Heart right ventricle (tissue), 16 donors: ENCODE results near the gene KLHL24. TPM values are rescaled to one million over a fixed set of nuclear protein-coding genes. Genes with fewer than 3 reads are reported as not detected.

Experiments
- ATAC-seq, 8 donors: fragments of 200-7000 bp; cut with Tn5 transposase; one replicate each; pipeline ENCODE4 v1.9.1; 2020; ENCODE audit warnings: mild to moderate bottlenecking in 8 of 8, moderate library complexity in 8 of 8, moderate number of reproducible peaks in 1 of 8
- DNase-seq, 2 donors: peaks; one replicate each; pipeline ENCODE4 v3.0.0-alpha.2; 2020
- H3K27ac ChIP-seq, 10 donors: fragments of 200-600 bp; sonication (generic) in 2 of 10; one replicate each; pipeline versions ENCODE4 v1.5.0 to v1.8.0; 2020 to 2022; ENCODE audit warnings: mild to moderate bottlenecking in 3 of 10
- H3K27me3 ChIP-seq, 7 donors: fragments of 200-600 bp; one replicate each; pipeline ENCODE4 v1.8.0; 2021 to 2022; ENCODE audit warnings: mild to moderate bottlenecking in 2 of 7
- H3K36me3 ChIP-seq, 9 donors: fragments of 200-600 bp; sonication (generic) in 1 of 9; one replicate each; pipeline versions ENCODE4 v1.5.0 to v1.8.0; 2020 to 2022; ENCODE audit warnings: mild to moderate bottlenecking in 2 of 9
- H3K4me1 ChIP-seq, 9 donors: fragments of 200-600 bp; sonication (generic) in 1 of 9; one replicate each; pipeline versions ENCODE4 v1.5.0 to v1.8.0; 2020 to 2022; ENCODE audit warnings: mild to moderate bottlenecking in 4 of 9
- H3K4me3 ChIP-seq, 10 donors: fragments of 200-600 bp; sonication (generic) in 2 of 10; one replicate each; pipeline versions ENCODE4 v1.5.0 to v1.8.0; 2020 to 2022; ENCODE audit warnings: mild to moderate bottlenecking in 7 of 10, moderate library complexity in 2 of 10
- H3K9me3 ChIP-seq, 11 donors: fragments of 200-600 bp in 10 of 11; sonication (generic) in 2 of 11; one replicate each; pipeline versions ENCODE4 v1.5.0 to v1.8.0; 2013 to 2022; ENCODE audit warnings: mild to moderate bottlenecking in 2 of 11, control low read depth in 1 of 11, moderate library complexity in 1 of 11
- CTCF ChIP-seq, 9 donors: fragments of 200-600 bp; sonication (generic) in 2 of 9; IDR thresholded peaks; one replicate each; pipeline versions ENCODE4 v1.5.0 to v1.8.0; 2021 to 2022; ENCODE audit warnings: antibody characterized with exemption in 9 of 9, mild to moderate bottlenecking in 5 of 9, moderate library complexity in 1 of 9
- WGBS, 2 donors: extraction: QIAGEN DNeasy Blood & Tissue Kit; methylation state at CpG; one replicate each; pipeline ENCODE4 v1.1.7; 2013; ENCODE audit warnings: inconsistent platforms in 1 of 2; 5-methylcytosine and 5-hydroxymethylcytosine counted together
- intact Hi-C, 10 donors: fragments of 100-400 bp; cut with DNase I; formaldehyde crosslinking; loops; one replicate each; pipeline versions ENCODE4 v1.11.1 to v1.14.2; 2022
- polyA plus RNA-seq, 2 donors: library from polyadenylated mRNA; stranded (reverse); fragments of 200-250 nt; gene quantifications; one replicate each; pipeline ENCODE4 v1.2.3, GENCODE V29; 2013
- total RNA-seq, 10 donors: library from RNA; stranded (reverse); fragmentation: NEBNext Ultra II Directional in 3 of 10; extraction: Animal tissue kit (Norgen Biotek cat#: 25700) in 3 of 10; gene quantifications; one replicate each; pipeline versions ENCODE4 v1.2.1 to v1.2.4, GENCODE V29; 2021 to 2023
- donor health status: Arrhythmogenic right ventricular cardiomyopathy.
- donor health status: ischemic (EF 13 %, LVEDD 7.1; RV severe dilation, severe dysfunction).
- donor health status: healthy with polysubstance abuse.
- donor health status: DM: no; HTN: yes; CAD: no.
- donor health status: DM: no; HTN: no; CAD: no.
- donor health status: ischemic (EF 25% LVEDD 6.9; RV normal size, moderate dysfunction).
- donor health status: ischemic (EF 25% LVEDD 5.7; RV mildly dilated, moderate dysfunction).
- donor health status: healthy.
- donor health status: DM: yes; HTN: yes; CAD: no.
- donor health status: Ischemic cardiomyopathy.
- donor health status: ischemic (EF 35%, LVEDD 5.7; RV mildly dilated, moderate dysfunction).
- donor health status: nonischemic (EF 11% LVEDD 7.7; RV severe dilation, severe dysfunction).
- donor health status: DM: yes; HTN: yes; CAD: no.
- donor health status: PGD.
- donor health status: ischemic (EF 29% LVEDD 5.4; RV normal size, mild dysfunction).
- donor health status: nonischemic (EF 23%, LVEDD 6.1; RV moderate dilation, normal function).

KLHL24 gene
- total and polyA plus RNA-seq, 12 donors, result 7.6 to 305 (median 233) TPM

DNA sequence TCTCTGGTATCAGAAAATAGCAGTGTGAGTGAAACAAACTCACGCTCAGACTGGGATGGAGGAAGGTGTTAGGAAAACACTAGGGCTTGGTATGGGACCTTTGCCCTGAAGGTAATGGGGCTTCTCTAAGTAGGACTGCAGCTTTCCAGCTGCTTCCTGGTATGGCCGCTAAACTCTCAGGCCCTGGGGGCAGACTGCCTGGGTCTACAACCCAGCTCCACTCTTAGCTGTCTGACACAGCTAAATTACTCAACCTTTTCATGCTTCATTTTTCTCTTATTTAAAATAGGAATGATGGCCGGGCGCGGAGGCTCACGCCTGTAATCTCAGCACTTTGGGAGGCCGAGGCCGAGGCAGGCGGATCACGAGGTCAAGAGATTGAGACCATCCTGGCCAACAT is 57.0 kb downstream of the KLHL24 start:
- Histone ChIP-seq H3K9me3 (no peaks in the 10 kb centered on the region), H3K4me3 (no peak overlapping the region), H3K4me1 (peaks cover 0 to 10% (median 3%) of the 10 kb centered on the region in 9 donors), H3K36me3 (no peaks in the 10 kb centered on the region), H3K27ac (no peak overlapping the region), H3K27me3 (no peaks in the 10 kb centered on the region)
- WGBS, 2 donors, result 93 to 96% methylated on average over 10 of the region's 10 CpGs
- no peak for ATAC-seq
- no peak for DNase-seq
- no peak for TF ChIP-seq CTCF (IDR thresholded peaks at IDR 0.05)
- intact Hi-C loops, result no loop called here

DNA sequence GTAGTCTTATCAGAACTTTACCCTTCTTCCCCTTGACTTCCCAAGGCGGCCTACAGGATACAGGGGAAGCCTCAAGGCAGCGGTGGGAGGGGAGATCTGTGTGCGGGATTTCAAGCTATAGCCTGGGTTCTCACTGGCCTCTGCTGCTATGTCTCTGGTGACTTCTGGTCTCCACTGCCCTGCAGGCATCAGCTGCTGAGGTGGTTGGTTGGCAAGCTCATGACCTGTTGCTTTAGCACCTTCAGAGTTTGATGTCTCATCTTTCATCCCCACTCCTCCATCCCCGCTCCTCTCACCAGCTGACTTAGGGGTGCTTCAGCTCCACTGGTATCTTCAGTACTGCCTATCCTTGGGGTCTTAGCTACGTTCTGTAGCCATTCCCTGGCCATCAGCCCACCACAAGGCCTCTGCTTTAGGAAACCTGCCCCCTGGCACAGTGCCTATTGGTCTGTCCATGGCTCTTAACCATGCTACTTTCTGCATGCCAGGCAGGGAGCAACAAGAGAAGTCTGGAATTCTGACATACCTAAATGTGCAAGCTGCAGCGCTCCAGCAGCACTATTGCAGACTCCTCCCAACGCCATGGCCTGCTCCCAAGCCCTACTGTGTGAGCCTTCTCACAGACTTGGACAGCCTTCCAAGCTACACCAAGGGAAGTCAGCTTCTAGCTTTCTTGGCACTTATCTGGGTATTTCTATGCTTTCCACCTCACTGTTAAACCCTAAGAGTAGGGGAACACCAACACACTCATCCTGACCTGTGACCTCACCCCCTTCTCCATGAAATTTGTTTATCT is 60.3 kb downstream of the KLHL24 start:
- Histone ChIP-seq H3K9me3 (no peaks in the 10 kb centered on the region), H3K4me3 (no peak overlapping the region), H3K36me3 (no peaks in the 10 kb centered on the region), H3K27ac (no peak overlapping the region), H3K27me3 (no peaks in the 10 kb centered on the region), H3K4me1 (peaks cover 0 to 27% (median 18%) of the 10 kb centered on the region in 9 donors)
- 87 to 90% methylated on average over 7 of the region's 7 CpGs for WGBS, 2 donors
- ATAC-seq (no peak), DNase-seq (no peak)
- no peak for TF ChIP-seq CTCF (IDR thresholded peaks at IDR 0.05)
- intact Hi-C loops, result loop anchor here in 1 of 10 donors (5.0 kb wide), 1 partner anchor 58 kb away; the partner anchor contains the start of gene KLHL24

- no peaks in the 10 kb centered on the region for H3K27me3 ChIP-seq
- DNase-seq (no peak), ATAC-seq (peak in 1 of 8 donors; percentile 10)
- 35 to 40% methylated on average over 4 of the region's 4 CpGs for WGBS, 2 donors
- no peak for TF ChIP-seq CTCF (IDR thresholded peaks at IDR 0.05)
- H3K36me3 ChIP-seq, result peaks cover 0 to 10% (median 0%) of the 10 kb centered on the region in 9 donors
- peaks cover 0 to 34% (median 21%) of the 10 kb centered on the region in 9 donors for H3K4me1 ChIP-seq
- no peaks in the 10 kb centered on the region for H3K9me3 ChIP-seq
- H3K4me3 ChIP-seq, result peak overlapping the region; percentile 74 to 100 (median 98)
- intact Hi-C loops, result loop anchor here in 1 of 10 donors (5.0 kb wide), 1 partner anchor 60 kb away; the partner anchor contains the start of gene KLHL24
- H3K27ac ChIP-seq, result peak overlapping the region in 8 of 10 donors; percentile 91 to 98 (median 94)
Observed at GRCh38 chr3:183697123-183697609, 61.7 kb downstream of the KLHL24 start.

- Histone ChIP-seq H3K36me3 (peaks cover 0 to 14% (median 0%) of the 10 kb centered on the region in 9 donors), H3K4me1 (peaks cover 0 to 35% (median 21%) of the 10 kb centered on the region in 9 donors), H3K27ac (peak within 1 kb of the TSS; percentile 75 to 98 (median 94)), H3K27me3 (no peaks in the 10 kb centered on the region), H3K9me3 (no peaks in the 10 kb centered on the region), H3K4me3 (peak within 1 kb of the TSS; percentile 74 to 100 (median 98))
- peak; percentile 42 to 68 for DNase-seq
- WGBS, 2 donors, result 0% methylated on average over 61 to 89 of the region's 89 CpGs
- TF ChIP-seq CTCF (IDR thresholded peaks at IDR 0.05), result no peak
- ATAC-seq, result peak; percentile 76 to 94 (median 88)
- intact Hi-C loops, result loop anchor here in 2 of 10 donors (2.0 to 5.0 kb wide), 2 partner anchors 60 to 61 kb away; partner anchors contain the start of gene KLHL24 (in 1 of the 2)
Observed at GRCh38 chr3:183697610-183698317, 62.3 kb downstream of the KLHL24 start, which contains the start of gene YEATS2. YEATS2 (plus strand) TSS chr3:183697797; CDS start chr3:183715163, 17,366 bp downstream.
